Stomach (tissue), 9 donors: ENCODE results near the gene RNU11. TPM values are rescaled to one million over a fixed set of nuclear protein-coding genes. Genes with fewer than 3 reads are reported as not detected.
"Not testable (repeated sequence)": the region's sequence is repeated elsewhere in the genome, so short reads cannot be mapped to it uniquely, and the experiment has no call there.

Source experiments
- DNase-seq, 2 donors: peaks; one replicate each; pipeline versions ENCODE4 v3.0.0 to v3.0.0-alpha.2; 2013 to 2019
- H3K27ac ChIP-seq, 5 donors: fragments of 200-600 bp in 4 of 5; sonication (generic) in 4 of 5; one replicate each; pipeline ENCODE4 v1.5.1; 2013 to 2019; ENCODE audit warnings: mild to moderate bottlenecking in 1 of 5, moderate library complexity in 1 of 5
- H3K27me3 ChIP-seq, 3 donors: fragments of 200-600 bp; sonication (generic); one replicate each; pipeline ENCODE4 v1.5.1; 2017 to 2019; ENCODE audit warnings: mixed run types in 1 of 3
- H3K36me3 ChIP-seq, 4 donors: fragments of 200-600 bp; sonication (generic); 1 replicate in 3 of 4; 2 replicates in 1 of 4; pipeline ENCODE4 v1.5.1; 2016 to 2019
- H3K4me1 ChIP-seq, 4 donors: fragments of 200-600 bp; sonication (generic); one replicate each; pipeline ENCODE4 v1.5.1; 2016 to 2019
- H3K4me3 ChIP-seq, 4 donors: fragments of 200-600 bp; sonication (generic) in 3 of 4; one replicate each; pipeline ENCODE4 v1.5.1; 2016 to 2019; ENCODE audit warnings: mild to moderate bottlenecking in 1 of 4
- H3K9me3 ChIP-seq, 4 donors: fragments of 200-600 bp; sonication (generic); one replicate each; pipeline ENCODE4 v1.5.1; 2016 to 2019
- EP300 ChIP-seq: sonication (generic); formaldehyde crosslinking; IDR thresholded peaks from one replicate; pipeline ENCODE4 v1.6.1; 2017; ENCODE audit warnings: antibody characterized with exemption
- POLR2A ChIP-seq, 4 donors: fragments of 450-650 bp; IDR thresholded peaks; one replicate each; pipeline ENCODE4 v1.6.1; 2016; ENCODE audit warnings: antibody characterized with exemption in 4 of 4, control low read depth in 2 of 4, mild to moderate bottlenecking in 1 of 4, moderate library complexity in 1 of 4
- POLR2AphosphoS5 ChIP-seq, 3 donors: sonication (generic); formaldehyde crosslinking; IDR thresholded peaks; one replicate each; pipeline ENCODE4 v1.6.1; 2016; ENCODE audit warnings: antibody characterized with exemption in 3 of 3
- WGBS, 5 donors: extraction: QIAGEN DNeasy Blood & Tissue Kit in 3 of 5; methylation state at CpG; one replicate each; pipeline versions ENCODE4 v1.1.5 to v1.1.7; 2013 to 2018; 5-methylcytosine and 5-hydroxymethylcytosine counted together
- intact Hi-C: fragments of 100-400 bp; cut with DNase I; formaldehyde crosslinking; loops from one replicate; pipeline ENCODE4 v1.15.1; 2023; ENCODE audit warnings: low total_unique reads
- polyA plus RNA-seq, 3 donors: library from polyadenylated mRNA; stranded (reverse); fragments of 200-250 nt; gene quantifications; one replicate each; pipeline ENCODE4 v1.2.3, GENCODE V29; 2013
- total RNA-seq, 5 donors: library from RNA; depleted of rRNA; stranded (reverse); fragments of >200 nt; gene quantifications; one replicate each; pipeline versions ENCODE4 v1.1.0 to v1.2.3, GENCODE V29; 2014 to 2016
- TF ChIP-seq, protein P1 (sequence below), 7 experiments: fragments of 450-650 bp in 4 of 7; fragments of 200-600 bp in 3 of 7; sonication (generic) in 3 of 7; IDR thresholded peaks; one replicate each; pipeline ENCODE4 v1.5.1; 2016 to 2019; ENCODE audit warnings: antibody characterized with exemption in 7 of 7, control low read depth in 2 of 7, mild to moderate bottlenecking in 1 of 7
- donor health status: healthy with polysubstance abuse.
- donor health status: Bipolar disorder and iron deficiency.
- donor health status: healthy.

The RNU11 gene
- total and polyA plus RNA-seq, 8 donors: not detected

- H3K27me3 ChIP-seq, intact Hi-C loops, H3K36me3 ChIP-seq, H3K27ac ChIP-seq, H3K9me3 ChIP-seq, H3K4me3 ChIP-seq: not testable (repeated sequence)
- TF ChIP-seq, protein P1, sequence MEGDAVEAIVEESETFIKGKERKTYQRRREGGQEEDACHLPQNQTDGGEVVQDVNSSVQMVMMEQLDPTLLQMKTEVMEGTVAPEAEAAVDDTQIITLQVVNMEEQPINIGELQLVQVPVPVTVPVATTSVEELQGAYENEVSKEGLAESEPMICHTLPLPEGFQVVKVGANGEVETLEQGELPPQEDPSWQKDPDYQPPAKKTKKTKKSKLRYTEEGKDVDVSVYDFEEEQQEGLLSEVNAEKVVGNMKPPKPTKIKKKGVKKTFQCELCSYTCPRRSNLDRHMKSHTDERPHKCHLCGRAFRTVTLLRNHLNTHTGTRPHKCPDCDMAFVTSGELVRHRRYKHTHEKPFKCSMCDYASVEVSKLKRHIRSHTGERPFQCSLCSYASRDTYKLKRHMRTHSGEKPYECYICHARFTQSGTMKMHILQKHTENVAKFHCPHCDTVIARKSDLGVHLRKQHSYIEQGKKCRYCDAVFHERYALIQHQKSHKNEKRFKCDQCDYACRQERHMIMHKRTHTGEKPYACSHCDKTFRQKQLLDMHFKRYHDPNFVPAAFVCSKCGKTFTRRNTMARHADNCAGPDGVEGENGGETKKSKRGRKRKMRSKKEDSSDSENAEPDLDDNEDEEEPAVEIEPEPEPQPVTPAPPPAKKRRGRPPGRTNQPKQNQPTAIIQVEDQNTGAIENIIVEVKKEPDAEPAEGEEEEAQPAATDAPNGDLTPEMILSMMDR (IDR thresholded peaks at IDR 0.05): peak in 4 of 7 experiments; percentile 13 to 53 (median 30)
- TF ChIP-seq POLR2AphosphoS5 (IDR thresholded peaks at IDR 0.05): peak in 1 of 3 donors; percentile 40
- H3K4me1 ChIP-seq: peaks cover 5 to 10% (median 7%) of the 10 kb centered on the region in 4 donors
- DNase-seq: peak; percentile 58 to 69
- 17 to 64% (median 44%) methylated on average over 3 of the region's 3 CpGs for WGBS, 5 donors
Observed at GRCh38 chr1:28653870-28654269, 5.5 kb downstream of the RNU11 start.

- H3K27ac ChIP-seq, DNase-seq, intact Hi-C loops, H3K4me3 ChIP-seq, H3K9me3 ChIP-seq, H3K27me3 ChIP-seq, H3K36me3 ChIP-seq, H3K4me1 ChIP-seq: not testable (repeated sequence)
- WGBS, 5 donors: 76 to 87% (median 82%) methylated on average over 10 of the region's 10 CpGs
Observed at GRCh38 chr1:28655448-28656311, 7.3 kb downstream of the RNU11 start.

GRCh38 chr1:28656335-28656734 lies 7.9 kb downstream of the RNU11 start:
- Histone ChIP-seq H3K27ac (no peak overlapping the region), H3K4me3 (no peak overlapping the region), H3K36me3 (no peaks in the 10 kb centered on the region), H3K4me1 (no peaks in the 10 kb centered on the region), H3K9me3 (no peaks in the 10 kb centered on the region), H3K27me3 (no peaks in the 10 kb centered on the region)
- WGBS, 5 donors: 79 to 90% (median 87%) methylated on average over 6 of the region's 6 CpGs
- intact Hi-C loops: no loop called here
- DNase-seq: no peak
- TF ChIP-seq EP300: no peak
- no peak for TF ChIP-seq POLR2AphosphoS5 (IDR thresholded peaks at IDR 0.05)
- TF ChIP-seq, protein P1 (IDR thresholded peaks at IDR 0.05): no peak

GRCh38 chr1:28663871-28664470 lies 15.6 kb downstream of the RNU11 start:
- DNase-seq: no peak
- Histone ChIP-seq H3K4me1 (peaks cover 9 to 12% (median 11%) of the 10 kb centered on the region in 4 donors), H3K36me3 (no peaks in the 10 kb centered on the region), H3K4me3 (no peak overlapping the region), H3K27ac (no peak overlapping the region), H3K9me3 (no peaks in the 10 kb centered on the region), H3K27me3 (no peaks in the 10 kb centered on the region)
- TF ChIP-seq, protein P1 (IDR thresholded peaks at IDR 0.05): no peak
- no peak for TF ChIP-seq POLR2AphosphoS5 (IDR thresholded peaks at IDR 0.05)
- TF ChIP-seq EP300: no peak
- TF ChIP-seq POLR2A (IDR thresholded peaks at IDR 0.05): no peak
- intact Hi-C loops: no loop called here
- WGBS, 5 donors: 73 to 84% (median 76%) methylated on average over 7 of the region's 7 CpGs

- no peak overlapping the region for H3K4me3 ChIP-seq
- H3K9me3 ChIP-seq: no peaks in the 10 kb centered on the region
- no peak for TF ChIP-seq POLR2AphosphoS5 (IDR thresholded peaks at IDR 0.05)
- TF ChIP-seq EP300: no peak
- TF ChIP-seq POLR2A (IDR thresholded peaks at IDR 0.05): no peak
- 95 to 98% (median 97%) methylated on average over 12 of the region's 12 CpGs for WGBS, 5 donors
- intact Hi-C loops: no loop called here
- DNase-seq: no peak
- no peak overlapping the region for H3K27ac ChIP-seq
- no peaks in the 10 kb centered on the region for H3K27me3 ChIP-seq
- H3K36me3 ChIP-seq: no peaks in the 10 kb centered on the region
- peaks cover 16 to 24% (median 22%) of the 10 kb centered on the region in 4 donors for H3K4me1 ChIP-seq
Observed at GRCh38 chr1:28666806-28667205, 18.4 kb downstream of the RNU11 start.
